HG02840 (cell line): ENCODE measurements around the gene SHISA7.
"Not testable (repeated sequence)": the region's sequence is repeated elsewhere in the genome, so short reads cannot be mapped to it uniquely, and the experiment has no call there.

Experiments
- ATAC-seq: cut with Tn5 transposase; IDR thresholded peaks from one replicate; pipeline ENCODE4 v1.9.1; 2021; ENCODE audit warnings: mild to moderate bottlenecking, moderate library complexity, moderate number of reproducible peaks; ENCODE audit not compliant: unreplicated experiment, low FRiP score

SHISA7 gene

GRCh38 chr19:55423225-55424005 is 19.7 kb downstream of the SHISA7 start:
- ATAC-seq, result no peak

GRCh38 chr19:55421281-55421680 is 21.8 kb downstream of the SHISA7 start:
- not testable (repeated sequence) for ATAC-seq

GRCh38 chr19:55419624-55420236 is 23.4 kb downstream of the SHISA7 start:
- ATAC-seq, result no peak

- ATAC-seq, result no peak
Measured at GRCh38 chr19:55419103-55419502, 24.0 kb downstream of the SHISA7 start.

- ATAC-seq, result no peak
Measured at GRCh38 chr19:55418185-55418584, 24.9 kb downstream of the SHISA7 start.

GRCh38 chr19:55410168-55410567 is 32.9 kb downstream of the SHISA7 start:
- no peak for ATAC-seq

- not testable (repeated sequence) for ATAC-seq
Measured at GRCh38 chr19:55409179-55409578, 33.9 kb downstream of the SHISA7 start.

- no peak for ATAC-seq
Measured at GRCh38 chr19:55408533-55408872, 34.6 kb downstream of the SHISA7 start.

- ATAC-seq, result peak; percentile 82
Measured at GRCh38 chr19:55407800-55408532, 35.1 kb downstream of the SHISA7 start.

- peak; percentile 20 for ATAC-seq
Measured at GRCh38 chr19:55407550-55407799, 35.6 kb downstream of the SHISA7 start, which contains the start of gene UBE2S. UBE2S (minus strand) TSS chr19:55407788; CDS start chr19:55407589, 199 bp downstream.

GRCh38 chr19:55406826-55407549 is 36.1 kb downstream of the SHISA7 start:
- no peak for ATAC-seq

- ATAC-seq, result no peak
Measured at GRCh38 chr19:55406091-55406825, 36.8 kb downstream of the SHISA7 start.

- no peak for ATAC-seq
Measured at GRCh38 chr19:55405638-55406037, 37.5 kb downstream of the SHISA7 start.

- no peak for ATAC-seq
Measured at GRCh38 chr19:55402509-55402908, 40.6 kb downstream of the SHISA7 start.

- ATAC-seq, result not testable (repeated sequence)
Measured at GRCh38 chr19:55401390-55401789, 41.7 kb downstream of the SHISA7 start.

- no peak for ATAC-seq
Measured at GRCh38 chr19:55400281-55401087, 42.6 kb downstream of the SHISA7 start.

- no peak for ATAC-seq
Measured at GRCh38 chr19:55398200-55398925, 44.7 kb downstream of the SHISA7 start.

- no peak for ATAC-seq
Measured at GRCh38 chr19:55392820-55393761, 50.0 kb downstream of the SHISA7 start.
